Lower leg skin (tissue), 3 donors: Measurements from ENCODE around the gene FBXL13.

Experiments used
- CTCF ChIP-seq, 3 donors: fragments of 450-650 bp; IDR thresholded peaks; one replicate each; pipeline ENCODE4 v1.5.1; 2016; ENCODE audit warnings: antibody characterized with exemption in 3 of 3, mild to moderate bottlenecking in 3 of 3, moderate library complexity in 2 of 3
- POLR2A ChIP-seq, 2 donors: fragments of 450-650 bp; IDR thresholded peaks; one replicate each; pipeline ENCODE4 v1.6.1; 2016 to 2017; ENCODE audit warnings: antibody characterized with exemption in 2 of 2, mild to moderate bottlenecking in 1 of 2, moderate library complexity in 1 of 2

- TF ChIP-seq CTCF (IDR thresholded peaks at IDR 0.05) (no peak), POLR2A (IDR thresholded peaks at IDR 0.05) (no peak)
These were observed 237.6 kb downstream of the FBXL13 start for GRCh38 chr7:102836977-102837376.
